ENCODE measurements around the gene CLTCL1.

- TF ChIP-seq REST (IDR thresholded peaks at IDR 0.05; ENCODE audit: unreplicated experiment): no peak
- TF ChIP-seq, protein P1, sequence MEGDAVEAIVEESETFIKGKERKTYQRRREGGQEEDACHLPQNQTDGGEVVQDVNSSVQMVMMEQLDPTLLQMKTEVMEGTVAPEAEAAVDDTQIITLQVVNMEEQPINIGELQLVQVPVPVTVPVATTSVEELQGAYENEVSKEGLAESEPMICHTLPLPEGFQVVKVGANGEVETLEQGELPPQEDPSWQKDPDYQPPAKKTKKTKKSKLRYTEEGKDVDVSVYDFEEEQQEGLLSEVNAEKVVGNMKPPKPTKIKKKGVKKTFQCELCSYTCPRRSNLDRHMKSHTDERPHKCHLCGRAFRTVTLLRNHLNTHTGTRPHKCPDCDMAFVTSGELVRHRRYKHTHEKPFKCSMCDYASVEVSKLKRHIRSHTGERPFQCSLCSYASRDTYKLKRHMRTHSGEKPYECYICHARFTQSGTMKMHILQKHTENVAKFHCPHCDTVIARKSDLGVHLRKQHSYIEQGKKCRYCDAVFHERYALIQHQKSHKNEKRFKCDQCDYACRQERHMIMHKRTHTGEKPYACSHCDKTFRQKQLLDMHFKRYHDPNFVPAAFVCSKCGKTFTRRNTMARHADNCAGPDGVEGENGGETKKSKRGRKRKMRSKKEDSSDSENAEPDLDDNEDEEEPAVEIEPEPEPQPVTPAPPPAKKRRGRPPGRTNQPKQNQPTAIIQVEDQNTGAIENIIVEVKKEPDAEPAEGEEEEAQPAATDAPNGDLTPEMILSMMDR (conservative IDR thresholded peaks at IDR 0.05; ENCODE audit: low read depth in 2 of 2): no peak
These were observed 158.0 kb downstream of the CLTCL1 start for GRCh38 chr22:19133561-19133960.

Data from GM23338 (cell line).